Stimulated activated CD8-positive, alpha-beta memory T cell treated with anti-CD3 and anti-CD28 coated beads, Interleukin-4, amount 100 ng/mL, for 48 hours (primary cell): ENCODE results near the gene C19orf12.
A peak's percentile ranks its signal among the peaks of the same experiment; 100 is the strongest.
"Not testable (repeated sequence)": the region's sequence is repeated elsewhere in the genome, so short reads cannot be mapped to it uniquely, and the experiment has no call there.

Experiments
- DNase-seq: peaks from one replicate; pipeline ENCODE4 v3.0.0-alpha.2; 2020

C19orf12 gene

GRCh38 chr19:29727906-29728305, 12.8 kb upstream of the C19orf12 start:
- DNase-seq: no peak

- DNase-seq: no peak
These were observed 9.7 kb upstream of the C19orf12 start for GRCh38 chr19:29724746-29725145.

GRCh38 chr19:29724102-29724641, 9.1 kb upstream of the C19orf12 start:
- DNase-seq: peak; percentile 53

- DNase-seq: no peak
These were observed 2.0 kb upstream of the C19orf12 start for GRCh38 chr19:29717051-29717450.

GRCh38 chr19:29715701-29716581, 880 bp upstream of the C19orf12 start:
- peak; percentile 36 for DNase-seq

GRCh38 chr19:29714371-29714952, 599 bp downstream of the C19orf12 start:
- no peak for DNase-seq

GRCh38 chr19:29712744-29713516, 2.1 kb downstream of the C19orf12 start:
- peak; percentile 41 for DNase-seq

- no peak for DNase-seq
These were observed 3.4 kb downstream of the C19orf12 start for GRCh38 chr19:29711584-29712132.

GRCh38 chr19:29709440-29709798, 5.6 kb downstream of the C19orf12 start:
- DNase-seq: not testable (repeated sequence)

GRCh38 chr19:29708554-29709439, 6.3 kb downstream of the C19orf12 start:
- DNase-seq: no peak

- no peak for DNase-seq
These were observed 8.4 kb downstream of the C19orf12 start for GRCh38 chr19:29706635-29707034.

GRCh38 chr19:29705706-29706105, 9.4 kb downstream of the C19orf12 start:
- no peak for DNase-seq

- DNase-seq: no peak
These were observed 10.2 kb downstream of the C19orf12 start for GRCh38 chr19:29704562-29705558.

GRCh38 chr19:29702963-29703320, 12.1 kb downstream of the C19orf12 start:
- DNase-seq: no peak

GRCh38 chr19:29702161-29702962, 12.7 kb downstream of the C19orf12 start:
- DNase-seq: no peak

- no peak for DNase-seq
These were observed 14.6 kb downstream of the C19orf12 start for GRCh38 chr19:29700498-29700897.

GRCh38 chr19:29699861-29700260, 15.2 kb downstream of the C19orf12 start:
- no peak for DNase-seq

- no peak for DNase-seq
These were observed 17.4 kb downstream of the C19orf12 start for GRCh38 chr19:29697523-29698261.

GRCh38 chr19:29696565-29696846, 18.6 kb downstream of the C19orf12 start:
- DNase-seq: no peak
